Stimulated activated CD8-positive, alpha-beta memory T cell treated with anti-CD3 and anti-CD28 coated beads, Interleukin-2, amount 100 ng/mL, for 1 hour (primary cell): ENCODE measurements around the gene ISCA1.
A peak's percentile ranks its signal among the peaks of the same experiment; 100 is the strongest.
"Not testable (repeated sequence)": the region's sequence is repeated elsewhere in the genome, so short reads cannot be mapped to it uniquely, and the experiment has no call there.

Experiments used
- DNase-seq, 2 donors: peaks; one replicate each; pipeline ENCODE4 v3.0.0-alpha.2; 2020; ENCODE audit warnings: low read depth in 2 of 2

Gene ISCA1

GRCh38 chr9:86282077-86282978 lies at the start of gene ISCA1:
ISCA1 (minus strand) TSS chr9:86282538; CDS start chr9:86282458, 80 bp downstream.
- peak; percentile 95 to 98 for DNase-seq

GRCh38 chr9:86330186-86330585 lies 47.8 kb upstream of the ISCA1 start:
- DNase-seq, result no peak

GRCh38 chr9:86329649-86330048 lies 47.3 kb upstream of the ISCA1 start:
- DNase-seq, result no peak

DNA sequence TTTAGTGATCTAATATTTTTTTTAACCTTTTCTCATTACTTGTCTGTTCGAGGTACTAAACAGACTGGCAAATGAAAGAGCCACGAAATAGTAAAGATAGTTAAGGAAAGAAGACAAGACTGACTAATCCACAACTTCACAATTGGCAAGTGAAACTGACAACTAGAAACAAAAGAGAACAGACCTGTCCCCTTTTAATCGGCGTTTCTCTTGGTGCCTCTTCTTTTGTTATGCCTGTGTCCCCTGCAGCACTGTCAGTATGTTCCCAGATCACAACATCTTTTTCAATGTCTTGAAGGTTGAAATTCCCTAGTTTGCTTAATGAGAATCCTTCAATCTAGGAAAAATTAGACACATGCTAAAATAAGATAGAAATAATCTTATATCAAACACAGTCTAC lies 45.8 kb upstream of the ISCA1 start:
- no peak for DNase-seq

DNA sequence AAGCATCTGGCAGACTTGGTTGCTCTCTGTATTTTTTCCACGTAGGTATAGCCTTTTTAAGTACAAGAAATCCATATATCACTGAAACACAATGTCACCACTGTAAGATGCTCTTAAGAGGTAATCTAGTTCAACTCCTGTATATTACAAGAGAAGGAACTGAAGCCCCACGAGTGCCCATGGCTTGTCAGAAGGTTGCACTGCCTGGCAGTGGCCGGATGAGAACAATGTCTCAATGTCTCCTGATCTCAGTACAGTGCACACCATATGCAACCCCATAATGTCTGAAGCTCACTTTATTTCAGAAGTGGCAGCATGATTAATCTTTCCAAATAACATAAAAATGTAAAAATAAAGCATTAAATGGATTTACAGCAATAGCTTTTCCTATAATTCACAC lies 44.2 kb upstream of the ISCA1 start:
- DNase-seq, result no peak

- DNase-seq, result no peak
Observed at GRCh38 chr9:86324901-86325300, 42.6 kb upstream of the ISCA1 start.

DNA sequence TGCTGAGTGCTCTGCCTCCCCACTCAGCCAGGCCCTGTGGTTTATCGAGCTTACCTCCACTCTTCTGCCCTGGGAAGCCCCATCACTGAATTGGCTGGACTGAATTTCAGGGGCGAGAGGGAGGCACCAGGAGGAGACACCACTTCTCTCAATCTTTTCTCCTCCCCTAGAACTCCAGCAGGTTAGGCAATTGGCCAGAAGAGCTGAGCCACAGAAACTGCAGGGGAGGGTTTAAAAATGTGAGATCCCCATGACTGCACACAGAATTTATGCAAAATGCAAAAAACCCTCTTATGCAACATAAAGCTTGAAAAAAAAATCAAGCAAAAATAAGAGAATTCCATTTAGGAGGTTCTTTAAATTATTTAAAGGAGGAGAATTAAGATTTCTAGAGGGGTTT lies 42.0 kb upstream of the ISCA1 start:
- no peak for DNase-seq

GRCh38 chr9:86322973-86323644 lies 40.8 kb upstream of the ISCA1 start:
- no peak for DNase-seq

DNA sequence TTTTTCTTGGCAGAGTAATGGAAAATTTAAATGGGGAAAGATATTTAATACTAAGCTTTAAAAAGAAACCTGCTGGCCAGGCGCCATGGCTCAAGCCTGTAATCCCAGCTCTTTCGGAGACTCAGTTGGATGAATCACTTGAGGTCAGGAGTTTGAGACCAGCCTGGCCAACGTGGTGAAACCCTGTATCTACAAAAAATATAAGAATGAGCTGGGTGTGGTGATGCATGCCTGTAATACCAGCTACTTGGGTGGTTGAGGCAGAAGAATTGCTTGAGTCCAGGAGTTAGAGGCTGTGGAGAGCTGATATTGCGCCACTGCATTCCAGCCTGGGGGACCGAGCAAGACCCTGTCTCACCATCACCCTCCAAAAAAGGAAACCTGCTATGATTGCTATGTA lies 39.0 kb upstream of the ISCA1 start:
- DNase-seq, result no peak

DNA sequence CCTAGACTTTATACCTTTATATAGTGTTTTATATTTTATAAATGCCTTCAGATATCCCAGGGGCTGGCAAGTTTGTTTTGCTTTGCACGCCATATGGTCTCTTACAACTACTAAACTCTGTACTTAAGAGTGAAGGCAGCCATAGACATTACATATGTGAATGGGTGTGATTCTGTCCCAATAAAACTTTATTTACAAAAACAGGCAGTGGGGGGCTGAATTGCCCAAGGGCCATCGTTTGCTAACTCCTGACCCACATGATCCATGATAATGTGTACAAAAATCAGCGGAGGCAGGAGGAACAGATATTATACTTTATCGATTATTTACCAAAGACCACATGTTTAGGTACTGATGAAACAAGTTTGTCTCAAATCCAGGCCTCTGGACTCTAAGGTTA lies 35.8 kb upstream of the ISCA1 start:
- no peak for DNase-seq

DNA sequence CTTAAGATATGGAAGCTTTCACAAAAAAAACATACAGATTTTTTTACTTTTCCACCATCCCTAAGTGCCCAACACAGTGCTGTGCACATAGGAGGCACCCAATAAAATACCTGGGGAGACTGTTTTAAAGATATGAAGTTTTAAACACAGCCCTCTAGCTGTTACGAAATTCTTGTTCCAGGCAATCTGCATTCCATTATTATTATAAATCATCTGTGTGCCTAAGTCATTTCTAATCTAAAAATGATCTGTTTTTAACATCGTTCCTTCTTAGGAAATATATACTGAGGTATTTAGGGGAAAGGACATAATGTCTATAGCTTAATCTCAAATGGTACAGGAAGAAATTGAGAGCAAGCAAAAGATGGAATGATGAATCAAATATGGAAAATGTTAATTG lies 32.7 kb upstream of the ISCA1 start:
- no peak for DNase-seq

- DNase-seq, result not testable (repeated sequence)
Observed at GRCh38 chr9:86312959-86313358, 30.6 kb upstream of the ISCA1 start.

DNA sequence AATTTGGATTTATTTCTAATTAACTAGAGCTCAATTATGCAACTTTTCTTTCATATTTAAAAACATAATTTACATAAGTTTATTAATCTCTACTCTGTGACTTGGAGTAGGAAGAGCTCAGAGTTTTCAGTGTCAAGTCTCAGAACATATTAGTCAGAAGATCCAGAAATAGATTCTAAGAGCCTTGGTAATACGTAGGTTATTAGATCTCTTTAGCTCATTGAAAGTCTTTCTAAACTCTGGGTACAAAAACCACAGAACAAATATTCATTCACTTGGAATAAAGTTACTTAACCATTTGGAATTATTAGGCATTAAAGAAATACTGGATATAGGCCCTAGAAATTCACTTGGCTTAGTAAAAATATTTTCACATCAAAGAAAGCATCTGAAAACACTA lies 26.3 kb upstream of the ISCA1 start:
- no peak for DNase-seq

DNA sequence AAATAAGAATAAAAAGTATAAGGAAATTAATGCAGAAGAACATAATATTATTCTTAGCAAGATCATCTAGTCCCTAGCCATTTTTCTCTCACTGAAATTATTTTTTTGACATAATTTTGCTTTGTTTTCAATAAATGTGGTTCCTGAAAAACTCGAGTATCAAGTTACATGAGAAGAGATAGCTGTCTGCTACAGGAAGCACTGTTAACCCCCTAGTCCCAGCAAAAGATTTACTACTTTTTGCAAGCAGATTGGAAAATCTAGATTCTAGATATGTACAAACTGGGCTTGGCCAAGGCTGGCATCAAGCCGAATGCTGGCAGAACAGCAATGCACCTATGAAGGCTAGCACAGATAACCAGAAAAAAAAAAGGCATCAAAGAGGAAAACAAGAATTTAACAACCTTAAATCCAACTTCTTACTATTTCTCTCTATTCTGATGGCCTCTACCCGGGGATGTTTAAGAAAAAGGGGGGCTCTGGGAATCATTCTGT lies 21.9 kb upstream of the ISCA1 start:
- DNase-seq, result no peak

GRCh38 chr9:86303316-86303975 lies 21.1 kb upstream of the ISCA1 start:
- DNase-seq, result no peak

DNA sequence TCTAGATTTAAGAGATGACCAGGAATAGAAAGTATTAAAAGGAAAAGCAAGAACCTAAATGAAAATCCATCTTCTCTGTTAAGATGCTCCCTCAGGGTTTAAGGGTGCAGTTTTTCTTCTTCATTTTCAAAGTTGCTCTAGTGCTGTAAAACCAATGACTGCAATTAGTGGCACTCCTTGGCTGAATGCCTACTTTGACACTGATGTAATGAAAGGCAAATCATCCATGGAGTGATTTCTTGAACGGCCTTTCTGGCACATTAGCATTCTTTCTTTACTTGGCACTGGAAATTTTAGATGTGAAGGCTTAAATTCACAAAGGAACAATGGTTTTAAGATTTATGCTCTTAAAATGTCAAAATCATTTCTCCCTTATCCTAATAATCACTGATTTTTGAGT lies 19.3 kb upstream of the ISCA1 start:
- DNase-seq, result no peak

DNA sequence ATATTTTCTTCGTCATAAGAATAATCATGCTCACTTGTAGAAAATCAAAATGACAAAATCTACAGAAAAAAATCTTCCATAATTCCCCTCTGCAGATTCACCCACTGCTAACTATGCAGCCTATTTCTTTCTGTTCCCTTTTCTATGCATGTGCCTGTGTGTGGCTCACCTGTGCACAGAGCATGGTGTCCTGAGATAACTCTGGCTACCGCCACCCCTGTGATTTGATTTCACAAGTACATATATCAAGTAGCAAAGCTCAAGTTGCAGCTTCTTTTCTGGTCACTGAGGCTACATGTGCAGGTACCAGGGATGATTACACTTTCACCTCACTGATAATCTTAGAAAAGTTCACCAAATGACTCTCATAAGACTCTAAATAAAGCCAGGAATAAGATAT lies 18.4 kb upstream of the ISCA1 start:
- no peak for DNase-seq

GRCh38 chr9:86298873-86299272 lies 16.5 kb upstream of the ISCA1 start:
- no peak for DNase-seq

DNA sequence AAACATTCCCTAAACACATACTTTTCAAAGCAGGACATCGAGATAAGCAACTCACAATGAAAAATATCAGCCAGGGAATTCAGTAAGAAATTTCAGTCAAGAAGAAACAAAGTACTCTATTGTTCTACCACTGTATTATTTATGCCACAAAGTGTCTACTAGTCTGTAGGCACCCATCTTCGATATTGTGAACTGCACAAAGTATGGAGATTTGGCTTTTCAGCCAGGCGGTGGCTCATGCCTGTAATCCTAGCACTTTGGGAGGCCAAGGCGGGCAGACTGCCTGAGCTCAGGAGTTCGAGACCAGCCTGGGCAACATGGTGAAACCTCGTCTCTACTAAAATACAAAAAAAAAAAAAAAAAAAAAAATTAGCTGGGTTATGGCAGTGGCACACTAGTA lies 8.0 kb upstream of the ISCA1 start:
- not testable (repeated sequence) for DNase-seq

GRCh38 chr9:86288499-86289198 lies 6.3 kb upstream of the ISCA1 start:
- no peak for DNase-seq

GRCh38 chr9:86287013-86287412 lies 4.7 kb upstream of the ISCA1 start:
- no peak for DNase-seq

- DNase-seq, result no peak
Observed at GRCh38 chr9:86286278-86286677, 3.9 kb upstream of the ISCA1 start.
